Liver (tissue), 9 donors: ENCODE measurements around the gene SLF1. TPM values are rescaled to one million over a fixed set of nuclear protein-coding genes. Genes with fewer than 3 reads are reported as not detected.

ENCODE experiments used
- DNase-seq: peaks from one replicate; pipeline ENCODE4 v3.0.0-alpha.2; 2017; ENCODE audit warnings: low spot score
- H3K27ac ChIP-seq, 2 donors: one replicate each; pipeline ENCODE4 v1.7.0; 2013; ENCODE audit warnings: inconsistent platforms in 2 of 2, low read length in 2 of 2, control low read depth in 1 of 2, low read depth in 1 of 2, mild to moderate bottlenecking in 1 of 2
- H3K27me3 ChIP-seq, 4 donors: one replicate each; pipeline versions ENCODE4 v1.6.1 to v1.7.0; 2013; ENCODE audit warnings: low read length in 3 of 4, inconsistent platforms in 1 of 4, mild to moderate bottlenecking in 1 of 4, moderate library complexity in 1 of 4; ENCODE audit not compliant: control insufficient read depth in 4 of 4, insufficient read depth in 4 of 4
- H3K36me3 ChIP-seq, 4 donors: one replicate each; pipeline versions ENCODE4 v1.6.1 to v1.7.0; 2013; ENCODE audit warnings: low read length in 3 of 4, mild to moderate bottlenecking in 3 of 4, low read depth in 1 of 4, moderate library complexity in 1 of 4; ENCODE audit not compliant: control insufficient read depth in 4 of 4, insufficient read depth in 3 of 4
- H3K4me1 ChIP-seq, 4 donors: one replicate each; pipeline versions ENCODE4 v1.6.1 to v1.7.0; 2013; ENCODE audit warnings: low read length in 3 of 4, mild to moderate bottlenecking in 3 of 4, moderate library complexity in 1 of 4; ENCODE audit not compliant: control insufficient read depth in 4 of 4, insufficient read depth in 4 of 4
- H3K4me3 ChIP-seq, 3 donors: one replicate each; pipeline versions ENCODE4 v1.6.1 to v1.7.0; 2013; ENCODE audit warnings: low read length in 3 of 3, control low read depth in 1 of 3, low read depth in 1 of 3, mild to moderate bottlenecking in 1 of 3
- H3K9ac ChIP-seq, 2 donors: one replicate each; pipeline ENCODE4 v1.7.0; 2013; ENCODE audit warnings: low read length in 2 of 2, mild to moderate bottlenecking in 2 of 2, moderate library complexity in 2 of 2, control low read depth in 1 of 2, low read depth in 1 of 2
- H3K9me3 ChIP-seq, 4 donors: one replicate each; pipeline versions ENCODE4 v1.6.1 to v1.7.0; 2013; ENCODE audit warnings: low read length in 3 of 4; ENCODE audit not compliant: control insufficient read depth in 4 of 4
- ATF3 ChIP-seq: IDR thresholded peaks from 2 replicates; pipeline ENCODE4 v1.6.1; 2016; ENCODE audit warnings: antibody characterized with exemption
- CTCF ChIP-seq: fragments of 150-350 bp; IDR thresholded peaks from 2 replicates; pipeline ENCODE4 v1.5.1; 2017; ENCODE audit warnings: improper control_type of control experiment, low read depth, low read length; ENCODE audit not compliant: missing input control
- EGR1 ChIP-seq, 2 donors: IDR thresholded peaks; 2 replicates each; pipeline ENCODE4 v1.6.1; 2016 to 2018; ENCODE audit warnings: antibody characterized with exemption in 2 of 2, low read depth in 2 of 2
- FOXA1 ChIP-seq: IDR thresholded peaks from 2 replicates; pipeline ENCODE4 v1.6.1; 2016; ENCODE audit warnings: antibody characterized with exemption
- FOXA2 ChIP-seq: IDR thresholded peaks from 2 replicates; pipeline ENCODE4 v1.6.1; 2016; ENCODE audit warnings: antibody characterized with exemption
- HNF4A ChIP-seq, 2 donors: conservative IDR thresholded peaks; 2 replicates each; pipeline ENCODE4 v1.6.1; 2016; ENCODE audit warnings: antibody characterized with exemption in 2 of 2, mild to moderate bottlenecking in 2 of 2
- HNF4G ChIP-seq: IDR thresholded peaks from 2 replicates; pipeline ENCODE4 v1.6.1; 2016; ENCODE audit warnings: antibody characterized with exemption
- JUND ChIP-seq, 2 donors: IDR thresholded peaks; 2 replicates each; pipeline ENCODE4 v1.6.1; 2016; ENCODE audit warnings: antibody characterized with exemption in 2 of 2
- MAX ChIP-seq: IDR thresholded peaks from 2 replicates; pipeline ENCODE4 v1.6.1; 2016; ENCODE audit warnings: antibody characterized with exemption
- NR2F2 ChIP-seq: IDR thresholded peaks from 2 replicates; pipeline ENCODE4 v1.6.1; 2016; ENCODE audit warnings: antibody characterized with exemption
- RAD21 ChIP-seq, 2 donors: IDR thresholded peaks; 2 replicates each; pipeline ENCODE4 v1.6.1; 2016; ENCODE audit warnings: antibody characterized with exemption in 2 of 2, mild to moderate bottlenecking in 2 of 2
- REST ChIP-seq: IDR thresholded peaks from 2 replicates; pipeline ENCODE4 v1.6.1; 2016; ENCODE audit warnings: antibody characterized with exemption, mild to moderate bottlenecking
- RXRA ChIP-seq, 2 donors: IDR thresholded peaks; 2 replicates each; pipeline ENCODE4 v1.6.1; 2017 to 2018; ENCODE audit warnings: antibody characterized with exemption in 2 of 2, mild to moderate bottlenecking in 1 of 2
- SP1 ChIP-seq: IDR thresholded peaks from 2 replicates; pipeline ENCODE4 v1.6.1; 2018; ENCODE audit warnings: antibody characterized with exemption, mild to moderate bottlenecking
- TAF1 ChIP-seq: conservative IDR thresholded peaks from 2 replicates; pipeline ENCODE4 v1.6.1; 2016; ENCODE audit warnings: antibody characterized with exemption, mild to moderate bottlenecking
- YY1 ChIP-seq: IDR thresholded peaks from 2 replicates; pipeline ENCODE4 v1.6.1; 2016; ENCODE audit warnings: antibody characterized with exemption, mild to moderate bottlenecking
- ZBTB33 ChIP-seq: IDR thresholded peaks from 2 replicates; pipeline ENCODE4 v1.6.1; 2016; ENCODE audit warnings: antibody characterized with exemption
- WGBS: extraction: QIAGEN DNeasy Blood & Tissue Kit; methylation state at CpG from one replicate; pipeline ENCODE4 v1.1.7; 2013; 5-methylcytosine and 5-hydroxymethylcytosine counted together
- polyA plus RNA-seq, 2 donors: library from polyadenylated mRNA; stranded (reverse) in 1 of 2; unstranded in 1 of 2; fragments of 200-250 nt in 1 of 2; fragments of >200 nt in 1 of 2; fragmentation: Nextera tagmentation in 1 of 2; extraction: Ambion mirVana in 1 of 2; gene quantifications; one replicate each; pipeline versions ENCODE4 v1.2.1 to v1.2.3, GENCODE V29; 2013 to 2015
- total RNA-seq, 2 donors: library from RNA; depleted of rRNA; stranded (reverse); fragments of >200 nt; gene quantifications; one replicate each; pipeline ENCODE4 v1.2.3, GENCODE V29; 2014
- donor health status: healthy.
- donor health status: healthy.
- donor health status: healthy.
- donor health status: healthy.
- donor health status: healthy.

Gene SLF1
- total and polyA plus RNA-seq, 4 donors, result 0.63 to 6.3 (median 2.6) TPM

- no peak for DNase-seq
- Histone ChIP-seq H3K9ac (no peak overlapping the region), H3K4me1 (no peaks in the 10 kb centered on the region), H3K27me3 (no peaks in the 10 kb centered on the region), H3K36me3 (peaks cover 0 to 8% (median 7%) of the 10 kb centered on the region in 4 donors), H3K27ac (no peak overlapping the region), H3K9me3 (no peaks in the 10 kb centered on the region), H3K4me3 (no peak overlapping the region)
- no peak for TF ChIP-seq RAD21 (IDR thresholded peaks at IDR 0.05)
- no peak for TF ChIP-seq HNF4G
- no peak for TF ChIP-seq HNF4A (conservative IDR thresholded peaks at IDR 0.05)
- TF ChIP-seq CTCF, result no peak
- no peak for TF ChIP-seq ATF3
- no peak for TF ChIP-seq SP1
- TF ChIP-seq NR2F2, result no peak
- WGBS, result 91% methylated on average over 1 of the region's 1 CpG
Observed at GRCh38 chr5:94691291-94691690, 72.8 kb downstream of the SLF1 start.

GRCh38 chr5:94691949-94692348 is 73.5 kb downstream of the SLF1 start:
- no peaks in the 10 kb centered on the region for H3K27me3 ChIP-seq
- no peak overlapping the region for H3K27ac ChIP-seq
- no peaks in the 10 kb centered on the region for H3K4me1 ChIP-seq
- WGBS, result 29% methylated on average over 4 of the region's 4 CpGs
- no peak for DNase-seq
- no peak overlapping the region for H3K9ac ChIP-seq
- no peak overlapping the region for H3K4me3 ChIP-seq
- no peaks in the 10 kb centered on the region for H3K9me3 ChIP-seq
- peaks cover 0 to 8% (median 7%) of the 10 kb centered on the region in 4 donors for H3K36me3 ChIP-seq
- TF ChIP-seq RAD21 (IDR thresholded peaks at IDR 0.05), result no peak
- TF ChIP-seq HNF4A (conservative IDR thresholded peaks at IDR 0.05), result no peak
- TF ChIP-seq RXRA (IDR thresholded peaks at IDR 0.05), result no peak
- TF ChIP-seq FOXA2, result no peak
- TF ChIP-seq TAF1, result no peak
- no peak for TF ChIP-seq REST
- no peak for TF ChIP-seq MAX
- no peak for TF ChIP-seq SP1
- TF ChIP-seq FOXA1, result no peak
- no peak for TF ChIP-seq YY1
- no peak for TF ChIP-seq ZBTB33
- TF ChIP-seq JUND (IDR thresholded peaks at IDR 0.05), result no peak
- no peak for TF ChIP-seq HNF4G
- TF ChIP-seq EGR1 (IDR thresholded peaks at IDR 0.05; ENCODE audit: low read depth in 2 of 2), result no peak
- TF ChIP-seq CTCF, result no peak
- TF ChIP-seq ATF3, result no peak
